HEK293T (cell line): ENCODE measurements around the gene OR7C1.

Experiments used
- CTCF ChIA-PET: fragments of 350-600 bp; formaldehyde crosslinking; extraction: SDS; loops from one replicate; lab custom pipeline; 2021; ENCODE audit warnings: antibody characterized with exemption, inconsistent platforms; lab: Yijun Ruan, JAX
- POLR2A ChIA-PET: fragments of 350-600 bp; formaldehyde crosslinking; extraction: SDS; loops from one replicate; lab custom pipeline; 2020; ENCODE audit warnings: antibody characterized with exemption, inconsistent platforms; lab: Yijun Ruan, JAX
- DNase-seq: peaks from one replicate; pipeline ENCODE4 v3.0.0; 2012; ENCODE audit warnings: mixed read lengths; ENCODE audit errors: extremely low spot score
- ARNT ChIP-seq: fragments of 450-650 bp; IDR thresholded peaks from 2 replicates; pipeline ENCODE4 v1.6.1; 2017; ENCODE audit warnings: mild to moderate bottlenecking
- BHLHE40 ChIP-seq: fragments of 450-650 bp; IDR thresholded peaks from 2 replicates; pipeline ENCODE4 v1.6.1; 2016; ENCODE audit warnings: mild to moderate bottlenecking, moderate library complexity, borderline replicate concordance
- CTBP1 ChIP-seq: fragments of 450-650 bp; IDR thresholded peaks from 2 replicates; pipeline ENCODE4 v1.6.1; 2016; ENCODE audit warnings: borderline replicate concordance
- ELF4 ChIP-seq: fragments of 450-650 bp; IDR thresholded peaks from 2 replicates; pipeline ENCODE4 v1.6.1; 2017; ENCODE audit warnings: antibody characterized with exemption
- FOXA1 ChIP-seq: fragments of 450-650 bp; IDR thresholded peaks from 2 replicates; pipeline ENCODE4 v1.6.1; 2016; ENCODE audit warnings: mild to moderate bottlenecking
- FOXK2 ChIP-seq: fragments of 450-650 bp; IDR thresholded peaks from 2 replicates; pipeline ENCODE4 v1.6.1; 2016; ENCODE audit warnings: mild to moderate bottlenecking
- FOXM1 ChIP-seq: fragments of 450-650 bp; IDR thresholded peaks from 2 replicates; pipeline ENCODE4 v1.6.1; 2017; ENCODE audit warnings: mild to moderate bottlenecking, borderline replicate concordance
- HDGF ChIP-seq: fragments of 450-650 bp; IDR thresholded peaks from 2 replicates; pipeline ENCODE4 v1.6.1; 2017; ENCODE audit warnings: antibody characterized with exemption, borderline replicate concordance
- L3MBTL2 ChIP-seq: fragments of 450-650 bp; conservative IDR thresholded peaks from 2 replicates; pipeline ENCODE4 v1.6.1; 2016; ENCODE audit warnings: mild to moderate bottlenecking
- LEF1 ChIP-seq: fragments of 450-650 bp; IDR thresholded peaks from 2 replicates; pipeline ENCODE4 v1.6.1; 2017; ENCODE audit warnings: mild to moderate bottlenecking, borderline replicate concordance
- NFRKB ChIP-seq: fragments of 450-650 bp; IDR thresholded peaks from 2 replicates; pipeline ENCODE4 v1.6.1; 2016; ENCODE audit warnings: mild to moderate bottlenecking, moderate library complexity
- SP1 ChIP-seq: fragments of 450-650 bp; IDR thresholded peaks from 2 replicates; pipeline ENCODE4 v1.6.1; 2017
- SUZ12 ChIP-seq: fragments of 450-650 bp; IDR thresholded peaks from 2 replicates; pipeline ENCODE4 v1.6.1; 2016; ENCODE audit warnings: mild to moderate bottlenecking
- TARDBP ChIP-seq: fragments of 450-650 bp; IDR thresholded peaks from 2 replicates; pipeline ENCODE4 v1.6.1; 2016
- ZNF384 ChIP-seq: fragments of 450-650 bp; IDR thresholded peaks from 2 replicates; pipeline ENCODE4 v1.6.1; 2016
- TF ChIP-seq, protein P1 (sequence below): fragments of 450-650 bp; IDR thresholded peaks from 2 replicates; pipeline ENCODE4 v1.6.1; 2016

OR7C1 gene

DNA sequence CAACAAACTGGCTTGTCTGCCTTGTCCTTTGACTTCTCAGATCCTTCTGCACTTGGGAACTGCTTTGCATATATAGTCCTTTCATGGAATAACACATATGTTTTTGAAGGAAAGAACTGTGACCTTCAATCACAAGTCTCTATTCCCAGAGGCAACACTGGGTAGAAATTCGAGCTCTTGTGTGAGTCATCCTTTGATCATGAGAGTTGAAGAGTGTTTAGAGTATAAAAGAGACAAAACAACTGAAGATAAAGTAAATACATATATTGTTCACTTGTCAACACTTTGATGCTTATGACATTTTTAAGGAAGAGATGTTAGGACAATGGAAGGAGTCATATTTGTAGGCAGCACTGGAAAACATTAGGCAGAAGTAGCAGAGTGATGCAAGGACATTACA, 5.2 kb upstream of the OR7C1 start:
- ChIA-PET CTCF (no interaction called here), POLR2A (no interaction called here)
- no peak for DNase-seq
- TF ChIP-seq NFRKB (no peak), ARNT (no peak)
- TF ChIP-seq, protein P1, sequence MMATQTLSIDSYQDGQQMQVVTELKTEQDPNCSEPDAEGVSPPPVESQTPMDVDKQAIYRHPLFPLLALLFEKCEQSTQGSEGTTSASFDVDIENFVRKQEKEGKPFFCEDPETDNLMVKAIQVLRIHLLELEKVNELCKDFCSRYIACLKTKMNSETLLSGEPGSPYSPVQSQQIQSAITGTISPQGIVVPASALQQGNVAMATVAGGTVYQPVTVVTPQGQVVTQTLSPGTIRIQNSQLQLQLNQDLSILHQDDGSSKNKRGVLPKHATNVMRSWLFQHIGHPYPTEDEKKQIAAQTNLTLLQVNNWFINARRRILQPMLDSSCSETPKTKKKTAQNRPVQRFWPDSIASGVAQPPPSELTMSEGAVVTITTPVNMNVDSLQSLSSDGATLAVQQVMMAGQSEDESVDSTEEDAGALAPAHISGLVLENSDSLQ = no peak

DNA sequence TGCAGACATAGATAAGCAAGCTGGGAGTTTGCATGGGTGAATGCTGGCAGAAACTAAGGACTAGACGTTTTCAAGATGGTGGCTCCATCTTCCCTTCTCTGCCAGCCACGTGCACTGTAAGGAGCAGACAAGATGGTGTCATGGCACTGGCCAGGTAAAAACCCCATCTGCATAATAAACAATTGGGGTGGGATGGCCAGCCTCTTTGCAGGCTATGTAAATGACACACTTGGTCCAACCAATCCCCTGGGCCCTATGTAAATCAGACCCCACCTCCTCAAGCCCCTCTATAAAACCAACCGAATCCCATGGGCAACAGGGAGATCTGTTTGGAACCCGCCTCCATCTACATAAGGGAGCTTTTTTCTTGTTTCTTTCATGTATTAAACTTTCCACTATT, 2.4 kb upstream of the OR7C1 start:
- no peak for TF ChIP-seq HDGF
- TF ChIP-seq SUZ12 = no peak
- TF ChIP-seq, protein P1 = no peak
- no peak for TF ChIP-seq FOXK2
- no peak for TF ChIP-seq ARNT
- no peak for TF ChIP-seq NFRKB
- TF ChIP-seq LEF1 = no peak
- no peak for TF ChIP-seq BHLHE40
- TF ChIP-seq CTBP1 = no peak
- TF ChIP-seq L3MBTL2 = no peak
- no peak for TF ChIP-seq ELF4
- no peak for TF ChIP-seq TARDBP
- TF ChIP-seq FOXM1 = no peak
- TF ChIP-seq ZNF384 = no peak
- no peak for TF ChIP-seq SP1
- TF ChIP-seq FOXA1 = no peak
- no peak for DNase-seq
- ChIA-PET CTCF (no interaction called here), POLR2A (no interaction called here)

DNA sequence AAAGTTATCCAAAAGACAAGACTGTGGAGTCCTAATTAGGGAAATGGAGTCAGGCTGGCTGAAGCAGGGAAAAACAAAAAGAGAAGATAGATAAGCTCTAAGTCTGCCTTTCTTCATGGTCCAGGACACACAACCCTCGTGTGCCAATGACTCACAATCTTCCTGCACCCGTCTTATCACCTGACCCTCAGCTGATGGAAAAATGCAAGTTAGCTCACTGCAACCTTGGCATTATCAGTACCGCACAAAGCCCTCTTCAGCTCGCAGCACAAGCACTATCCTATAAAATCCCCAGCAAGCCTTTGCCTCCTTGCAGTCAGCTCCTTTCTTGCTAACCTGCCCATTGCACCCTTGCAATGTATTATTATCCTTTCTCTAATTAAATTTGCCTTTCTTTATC, 4.3 kb downstream of the OR7C1 start:
- ChIA-PET CTCF (interaction anchor here (0.7 kb wide), 1 partner anchor 54 kb away, joined by 3 read pairs; no protein-coding TSS in a partner anchor), POLR2A (no interaction called here)
- TF ChIP-seq FOXA1 (no peak), ZNF384 (no peak), L3MBTL2 (no peak), NFRKB (no peak), CTBP1 (no peak), FOXK2 (no peak), BHLHE40 (no peak), SUZ12 (no peak), HDGF (no peak), SP1 (no peak), FOXM1 (no peak), ELF4 (no peak), LEF1 (no peak), ARNT (no peak), TARDBP (no peak)
- TF ChIP-seq, protein P1 = no peak
- DNase-seq = no peak

DNA sequence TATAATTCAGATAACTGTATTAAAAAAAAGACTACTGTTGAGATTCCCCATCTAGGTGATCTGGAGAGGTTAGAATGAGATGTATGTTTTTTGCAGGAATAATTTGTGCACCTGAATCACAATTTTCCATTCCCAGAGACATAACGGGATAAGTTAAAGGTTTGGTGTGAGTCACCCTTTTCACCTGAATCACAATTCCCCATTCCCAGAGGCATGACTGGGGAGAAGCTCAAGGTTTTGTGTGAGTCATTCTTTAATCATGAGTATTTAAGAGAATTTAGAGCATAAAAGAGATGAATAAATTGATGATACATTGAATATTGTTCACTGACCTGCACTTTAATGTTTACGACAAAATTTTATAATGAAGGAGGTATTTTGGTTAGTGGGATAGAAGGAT, 9.0 kb downstream of the OR7C1 start:
- ChIA-PET CTCF (no interaction called here), POLR2A (no interaction called here)
- no peak for DNase-seq
- TF ChIP-seq, protein P1 = no peak
- no peak for TF ChIP-seq TARDBP
- no peak for TF ChIP-seq L3MBTL2
- TF ChIP-seq BHLHE40 = no peak
- TF ChIP-seq ZNF384 = no peak
- no peak for TF ChIP-seq FOXA1
- TF ChIP-seq SUZ12 = no peak
- no peak for TF ChIP-seq NFRKB
- TF ChIP-seq SP1 = no peak
- no peak for TF ChIP-seq CTBP1
- no peak for TF ChIP-seq FOXK2

DNA sequence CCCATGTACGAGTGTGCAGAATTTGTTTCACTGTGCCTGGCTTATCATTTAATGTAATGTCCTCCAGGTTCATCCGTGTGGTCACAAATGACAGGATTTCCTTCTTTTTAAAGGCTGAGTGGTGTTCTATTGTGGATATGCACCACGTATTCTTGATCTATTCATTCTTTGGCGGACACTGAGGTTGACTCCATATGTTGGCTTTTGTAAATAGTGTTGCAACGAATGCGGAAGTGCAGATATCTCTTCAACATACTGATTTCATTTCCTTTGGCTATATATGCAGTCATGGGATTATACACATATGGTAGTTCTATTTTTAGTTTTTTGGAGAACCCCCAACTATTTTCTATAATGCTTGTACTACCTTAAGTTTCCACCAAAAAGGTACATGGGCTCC, 13.0 kb downstream of the OR7C1 start:
- no peak for DNase-seq
- ChIA-PET POLR2A (no interaction called here), CTCF (no interaction called here)
- TF ChIP-seq SUZ12 (no peak), ELF4 (no peak), FOXM1 (no peak), LEF1 (no peak), FOXK2 (no peak), BHLHE40 (no peak), ARNT (no peak), L3MBTL2 (no peak), TARDBP (no peak), NFRKB (no peak), CTBP1 (no peak), ZNF384 (no peak), HDGF (no peak), SP1 (no peak), FOXA1 (no peak)
- TF ChIP-seq, protein P1 = no peak
